ENCODE measurements around the gene ANXA2. TPM values are rescaled to one million over a fixed set of nuclear protein-coding genes. Genes with fewer than 3 reads are reported as not detected.

The ANXA2 gene
- total and polyA plus RNA-seq, 10 of the 15 experiments (the other 5 are each of a cell fraction or from before 2014, with no cell fraction given), result 135 to 540 (median 281) TPM

DNA sequence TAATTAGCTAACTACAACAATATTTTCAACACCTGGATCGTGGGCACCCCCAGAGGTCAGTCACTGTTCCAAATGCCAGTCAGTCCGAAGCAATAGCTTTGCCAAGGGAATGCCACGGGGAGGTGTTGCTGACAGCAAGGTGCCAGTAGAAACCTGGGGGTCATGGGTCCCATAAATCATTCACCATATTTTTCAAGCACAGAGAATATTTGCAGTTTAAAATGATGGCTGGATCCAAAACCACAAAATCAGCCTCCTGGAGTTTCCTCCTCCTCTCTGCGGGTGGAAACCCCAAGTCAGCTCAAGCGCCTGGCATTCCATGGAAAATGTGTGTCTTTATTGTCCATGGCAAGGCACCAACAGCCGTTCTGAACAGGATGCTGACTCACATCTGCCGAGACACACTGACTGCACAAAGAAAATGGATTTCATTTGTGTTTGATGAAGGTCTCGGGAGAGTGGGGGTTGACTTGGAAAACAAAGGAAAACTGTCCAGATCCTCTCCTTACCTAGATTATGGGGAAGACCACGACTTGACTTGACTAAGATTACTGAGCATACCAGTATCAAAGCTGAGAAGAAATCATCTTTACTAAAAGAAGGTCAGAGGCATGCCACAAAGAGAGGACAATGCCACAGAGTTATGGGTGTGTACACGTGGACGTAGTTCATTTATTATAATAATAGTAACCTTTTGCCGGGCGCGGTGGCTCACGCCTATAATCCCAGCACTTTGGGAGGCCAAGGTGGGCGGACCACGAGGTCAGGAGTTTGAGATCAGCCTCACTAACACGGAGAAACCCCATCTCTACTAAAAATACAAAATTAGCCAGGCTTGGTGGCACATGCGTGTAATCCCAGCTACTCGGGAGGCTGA is 26.4 kb downstream of the ANXA2 start:
- FAIRE-seq (peak; percentile 27), ATAC-seq (no peak), DNase-seq (ENCODE audit: low read depth, low spot score) (no peak)
- ChIA-PET CTCF (interaction anchor here (0.5 kb wide), 1 partner anchor 28 kb away, joined by 3 read pairs; no protein-coding TSS in a partner anchor), SMC1A (ENCODE audit: uncharacterized antibody, unreplicated experiment) (no interaction called here), RAD21 (ENCODE audit: unreplicated experiment) (no interaction called here), POLR2A (interaction anchor here (0.6 kb wide), 1 partner anchor 12 kb away, joined by 3 read pairs; no protein-coding TSS in a partner anchor)
- Histone ChIP-seq H3K4me1 (ENCODE audit: control insufficient read depth, insufficient read depth, low read length) (no peaks in the 10 kb centered on the region), H3K9me3 (replicated peaks; ENCODE audit: control insufficient read depth, insufficient read depth, low read length) (no peaks in the 10 kb centered on the region), H3K4me2 (ENCODE audit: control insufficient read depth, insufficient read depth) (no peak overlapping the region), H2AFZ (ENCODE audit: control insufficient read depth, low read depth, low read length) (no peak overlapping the region), H3K36me3 (ENCODE audit: control insufficient read depth in 2 of 2, insufficient read depth in 2 of 2, low read length in 1 of 2) (peaks cover 0 to 16% of the 10 kb centered on the region in 2 experiments; a peak in 3 of 4 replicates), H3K4me3 (no peak overlapping the region), H3K27me3 (replicated peaks in 1 of 2; ENCODE audit: control insufficient read depth in 2 of 2, insufficient read depth in 2 of 2, low read length in 1 of 2) (no peaks in the 10 kb centered on the region), H3K9ac (ENCODE audit: control insufficient read depth, insufficient read depth, low read length) (no peak overlapping the region), H4K20me1 (ENCODE audit: control insufficient read depth, insufficient read depth) (no peaks in the 10 kb centered on the region), H3K79me2 (ENCODE audit: control insufficient read depth, insufficient read depth, low read length) (no peaks in the 10 kb centered on the region), H3K27ac (ENCODE audit: control insufficient read depth, insufficient read depth) (no peak overlapping the region)
- BruUV-seq (replicated peaks), result no TSS peak
- no peak for TF ChIP-seq RB1 (IDR thresholded peaks at IDR 0.05; ENCODE audit: borderline replicate concordance)
- TF ChIP-seq, protein P1, sequence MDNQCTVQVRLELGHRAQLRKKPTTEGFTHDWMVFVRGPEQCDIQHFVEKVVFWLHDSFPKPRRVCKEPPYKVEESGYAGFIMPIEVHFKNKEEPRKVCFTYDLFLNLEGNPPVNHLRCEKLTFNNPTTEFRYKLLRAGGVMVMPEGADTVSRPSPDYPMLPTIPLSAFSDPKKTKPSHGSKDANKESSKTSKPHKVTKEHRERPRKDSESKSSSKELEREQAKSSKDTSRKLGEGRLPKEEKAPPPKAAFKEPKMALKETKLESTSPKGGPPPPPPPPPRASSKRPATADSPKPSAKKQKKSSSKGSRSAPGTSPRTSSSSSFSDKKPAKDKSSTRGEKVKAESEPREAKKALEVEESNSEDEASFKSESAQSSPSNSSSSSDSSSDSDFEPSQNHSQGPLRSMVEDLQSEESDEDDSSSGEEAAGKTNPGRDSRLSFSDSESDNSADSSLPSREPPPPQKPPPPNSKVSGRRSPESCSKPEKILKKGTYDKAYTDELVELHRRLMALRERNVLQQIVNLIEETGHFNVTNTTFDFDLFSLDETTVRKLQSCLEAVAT (IDR thresholded peaks at IDR 0.05), result no peak
- TF ChIP-seq SIX5 (IDR thresholded peaks at IDR 0.05; ENCODE audit: low read depth, low read length, severe bottlenecking), result no peak
- no peak for TF ChIP-seq BRCA1 (IDR thresholded peaks at IDR 0.05; ENCODE audit: low read depth, low read length)
- TF ChIP-seq LARP7 (IDR thresholded peaks at IDR 0.05), result no peak
- no peak for TF ChIP-seq STAT3 (IDR thresholded peaks at IDR 0.05; ENCODE audit: low read depth, low read length)
- no peak for TF ChIP-seq BHLHE40 (IDR thresholded peaks at IDR 0.05; ENCODE audit: borderline replicate concordance in 1 of 2, low read depth in 2 of 2, low read length in 1 of 2)
- no peak for TF ChIP-seq EZH2 (IDR thresholded peaks at IDR 0.05; ENCODE audit: borderline replicate concordance, control insufficient read depth, low read depth, low read length)
- in situ Hi-C loops (cut with MboI) (loop anchor here (25.0 kb wide), 1 partner anchor 1466 kb away; no protein-coding TSS in a partner anchor), intact Hi-C loops (cut with micrococcal nuclease; ENCODE audit: unreplicated experiment) (no loop called here)
- WGBS (ENCODE audit: insufficient coverage, insufficient replicate concordance, low lambda C conversion rate, missing lambda C conversion rate), result 83% methylated on average over 20 of the region's 20 CpGs
